Endothelial cell of umbilical vein (primary cell): Measurements from ENCODE around the gene FIGNL2. TPM values are rescaled to one million over a fixed set of nuclear protein-coding genes. Genes with fewer than 3 reads are reported as not detected.

Experiments
- BruUV-seq: library from RNA; stranded (reverse); fragments of 400-500 nt; replicated peaks from 2 replicates; lab custom pipeline; 2021; lab: Mats Ljungman, UMichigan
- CTCF ChIA-PET: fragments of 300-600, 350-600 bp; sonication (Branson Sonifier 250); formaldehyde crosslinking; loops from one replicate; lab custom pipeline; 2021; ENCODE audit warnings: antibody characterized with exemption, inconsistent platforms; lab: Charles Lee
- POLR2A ChIA-PET: fragments of 300-600, 350-600 bp; sonication (Branson Sonifier 250); formaldehyde crosslinking; loops from one replicate; lab custom pipeline; 2021; ENCODE audit warnings: antibody characterized with exemption, inconsistent platforms; lab: Charles Lee
- DNase-seq: peaks from one replicate; pipeline ENCODE4 v3.0.0-alpha.2; 2011; ENCODE audit warnings: low read depth, low spot score
- FAIRE-seq: peaks from 2 replicates; lab custom pipeline; 2011; peaks lifted over from hg19 to GRCh38; lab: Jason Lieb, UNC
- H2AFZ ChIP-seq: 2 replicates; pipeline ENCODE4 v1.6.0; 2012; ENCODE audit warnings: low read depth, low read length, control low read depth, inconsistent platforms
- H3K27ac ChIP-seq: 2 replicates; pipeline ENCODE4 v1.5.1; 2011; ENCODE audit warnings: low read depth, mild to moderate bottlenecking, control low read depth, low read length, moderate library complexity; ENCODE audit not compliant: insufficient read depth
- H3K27me3 ChIP-seq, 2 experiments: 2 replicates each; pipeline versions ENCODE4 v1.6.0 to v1.6.1; 2011; ENCODE audit warnings: low read length in 2 of 2, mixed read lengths in 1 of 2; ENCODE audit not compliant: control insufficient read depth in 2 of 2, insufficient read depth in 2 of 2
- H3K36me3 ChIP-seq, 2 experiments: 2 replicates in 1 of 2; 3 replicates in 1 of 2; pipeline ENCODE4 v1.5.1; 2011; ENCODE audit warnings: low read length in 2 of 2, mild to moderate bottlenecking in 1 of 2, moderate library complexity in 1 of 2; ENCODE audit not compliant: control insufficient read depth in 2 of 2, insufficient read depth in 2 of 2; ENCODE audit errors: extremely low read depth in 1 of 2
- H3K4me1 ChIP-seq: 3 replicates; pipeline ENCODE4 v1.5.1; 2011; ENCODE audit warnings: mild to moderate bottlenecking, low read length; ENCODE audit not compliant: control insufficient read depth, insufficient read depth; ENCODE audit errors: extremely low read depth
- H3K4me2 ChIP-seq: 2 replicates; pipeline ENCODE4 v1.6.1; 2011; ENCODE audit warnings: low read length, control low read depth, mixed read lengths; ENCODE audit not compliant: insufficient read depth
- H3K4me3 ChIP-seq, 3 experiments: fragments of 200-600 bp in 1 of 3; sonication (generic), shearing (Covaris generic) in 1 of 3; replicated peaks in 1 of 3; 2 replicates each; pipeline ENCODE4 v1.5.1; 2011 to 2016; ENCODE audit warnings: control low read depth in 3 of 3, low read length in 3 of 3, mild to moderate bottlenecking in 2 of 3, inconsistent platforms in 1 of 3, low read depth in 1 of 3, moderate library complexity in 1 of 3; ENCODE audit not compliant: insufficient read depth in 1 of 3
- H3K79me2 ChIP-seq: 2 replicates; pipeline ENCODE4 v1.6.0; 2012; ENCODE audit warnings: low read length, inconsistent platforms; ENCODE audit not compliant: control insufficient read depth, insufficient read depth
- H3K9ac ChIP-seq: replicated peaks from 2 replicates; pipeline ENCODE3; 2011; ENCODE audit warnings: low read length, control low read depth; ENCODE audit not compliant: insufficient read depth; ENCODE audit errors: extremely low read depth
- H3K9me1 ChIP-seq: replicated peaks from 3 replicates; pipeline ENCODE4 v1.6.0; 2011; ENCODE audit warnings: mild to moderate bottlenecking, low read length; ENCODE audit not compliant: control insufficient read depth, insufficient read depth; ENCODE audit errors: extremely low read depth
- H3K9me3 ChIP-seq: replicated peaks from 2 replicates; pipeline ENCODE4 v1.5.1; 2012; ENCODE audit warnings: low read length, inconsistent platforms; ENCODE audit not compliant: control insufficient read depth, insufficient read depth
- H4K20me1 ChIP-seq: replicated peaks from 2 replicates; pipeline ENCODE3; 2011; ENCODE audit warnings: mild to moderate bottlenecking, low read length; ENCODE audit not compliant: control insufficient read depth, insufficient read depth; ENCODE audit errors: extremely low read depth
- GATA2 ChIP-seq: IDR thresholded peaks from 2 replicates; pipeline ENCODE4 v1.7.0; 2011; ENCODE audit warnings: low read depth, mild to moderate bottlenecking, moderate library complexity, mixed read lengths, low read length; ENCODE audit not compliant: insufficient read length, insufficient read depth
- MYC ChIP-seq: IDR thresholded peaks from one replicate; pipeline ENCODE4 v1.6.1; 2011; ENCODE audit warnings: mild to moderate bottlenecking, low read depth, low read length
- POLR2AphosphoS5 ChIP-seq: IDR thresholded peaks from 2 replicates; pipeline ENCODE4 v1.6.1; 2012; ENCODE audit warnings: low read depth, mild to moderate bottlenecking, control low read depth, low read length, moderate library complexity; ENCODE audit not compliant: insufficient read depth
- dilution Hi-C: fragments of 300-500 bp; cut with MboI; formaldehyde crosslinking; loops from one replicate; pipeline ENCODE4 v1.15.0; 2019; ENCODE audit warnings: low sequenced_read_pairs; ENCODE audit not compliant: extremely low pct_ligation_motif_present
- intact Hi-C: fragments of 100-400 bp; cut with micrococcal nuclease; formaldehyde crosslinking; loops from one replicate; pipeline ENCODE4 v1.10.0; 2022
- polyA plus RNA-seq, 4 experiments: library from polyadenylated mRNA; depleted of rRNA in 3 of 4; stranded (reverse) in 3 of 4; unstranded in 1 of 4; fragments of >200 nt; gene quantifications; 2 replicates each; pipeline versions ENCODE4 v1.2.1 to v1.2.3, GENCODE V29; 2011 to 2012; ENCODE audit warnings: missing spikeins in 1 of 4
- total RNA-seq: library from RNA; stranded (reverse); gene quantifications from 2 replicates; pipeline ENCODE4 v1.2.3, GENCODE V29; 2021
- TF ChIP-seq, protein P1 (sequence below), 2 donors: IDR thresholded peaks; 1 replicate in 1 of 2; 2 replicates in 1 of 2; pipeline ENCODE4 v1.5.1; 2011; ENCODE audit warnings: low read length in 2 of 2, mild to moderate bottlenecking in 2 of 2, moderate library complexity in 2 of 2, control low read depth in 1 of 2, inconsistent platforms in 1 of 2, low read depth in 1 of 2; ENCODE audit not compliant: insufficient read depth in 1 of 2; ENCODE audit errors: extremely low read depth in 1 of 2
- TF ChIP-seq, protein P2 (sequence below): IDR thresholded peaks from 2 replicates; pipeline ENCODE4 v1.6.1; 2011; ENCODE audit not compliant: insufficient read depth, insufficient read length

FIGNL2 gene
- total and polyA plus RNA-seq, 2 donors (not counting 3 experiments of a cell fraction or from before 2014, with no cell fraction given) = 1.4 to 2.4 TPM

DNA sequence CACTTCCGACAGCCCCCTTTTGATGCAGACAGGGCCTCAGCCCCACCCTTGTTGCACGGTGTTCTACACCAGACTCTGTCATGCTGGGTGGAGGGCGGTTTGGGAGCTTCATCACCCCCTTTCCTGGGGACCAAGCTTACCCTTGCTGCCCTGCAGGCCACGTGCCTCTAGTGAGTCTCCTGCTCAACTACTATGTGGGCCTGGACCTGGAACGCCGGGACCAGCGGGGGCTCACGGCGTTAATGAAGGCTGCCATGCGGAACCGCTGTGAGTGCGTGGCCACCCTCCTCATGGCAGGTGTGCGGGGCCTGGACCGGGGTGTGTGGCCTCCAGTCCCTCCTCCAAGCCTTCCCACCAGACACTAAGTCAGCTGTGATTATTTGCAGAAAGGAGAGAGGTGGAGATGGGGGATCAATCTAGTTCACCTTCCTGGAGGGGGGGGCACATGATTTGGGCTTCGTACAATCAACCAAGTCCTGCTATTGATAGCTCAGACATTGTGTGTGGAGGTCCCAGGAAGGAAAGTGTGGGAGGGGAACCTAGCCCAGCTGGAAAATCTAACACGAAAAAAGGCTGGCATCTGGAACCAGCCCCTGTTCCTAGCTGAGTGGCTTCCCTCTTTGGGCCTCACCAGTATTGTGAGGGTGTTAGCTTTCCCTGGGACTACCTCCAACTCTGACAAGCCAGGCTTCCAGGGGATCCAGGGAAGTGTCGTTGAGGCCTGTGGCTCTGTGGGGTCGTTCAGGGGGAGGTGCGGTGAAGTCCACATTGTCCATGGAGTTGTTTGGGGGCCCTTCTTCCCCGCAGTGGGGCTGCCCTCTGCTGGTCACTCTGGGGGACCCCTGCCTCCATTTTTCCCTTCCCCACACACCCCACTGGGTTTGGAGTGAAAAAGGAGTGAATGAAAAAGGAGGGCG lies 41.0 kb upstream of the FIGNL2 start:
- dilution Hi-C loops (no loop called here), intact Hi-C loops (loop anchor here (5.0 kb wide), 1 partner anchor 147 kb away; no protein-coding TSS in a partner anchor)
- ChIA-PET POLR2A (interaction anchor here (1.1 kb wide), 1 partner anchor 117 kb away, joined by 3 read pairs; the partner anchor contains the start of gene TAMALIN), CTCF (interaction anchor here (0.7 to 6.5 kb wide), 10 partner anchors 7 to 103 kb away, joined by 3 to 55 read pairs (median 5); partner anchors contain the start of gene ACVRL1)
- H4K20me1 ChIP-seq = no peaks in the 10 kb centered on the region
- DNase-seq (no peak), FAIRE-seq (no peak)
- H2AFZ ChIP-seq = no peak overlapping the region
- no peak overlapping the region for H3K4me2 ChIP-seq
- H3K9ac ChIP-seq = no peak overlapping the region
- H3K79me2 ChIP-seq = no peaks in the 10 kb centered on the region
- no peak for TF ChIP-seq MYC
- TF ChIP-seq POLR2AphosphoS5 = no peak
- TF ChIP-seq, protein P1, sequence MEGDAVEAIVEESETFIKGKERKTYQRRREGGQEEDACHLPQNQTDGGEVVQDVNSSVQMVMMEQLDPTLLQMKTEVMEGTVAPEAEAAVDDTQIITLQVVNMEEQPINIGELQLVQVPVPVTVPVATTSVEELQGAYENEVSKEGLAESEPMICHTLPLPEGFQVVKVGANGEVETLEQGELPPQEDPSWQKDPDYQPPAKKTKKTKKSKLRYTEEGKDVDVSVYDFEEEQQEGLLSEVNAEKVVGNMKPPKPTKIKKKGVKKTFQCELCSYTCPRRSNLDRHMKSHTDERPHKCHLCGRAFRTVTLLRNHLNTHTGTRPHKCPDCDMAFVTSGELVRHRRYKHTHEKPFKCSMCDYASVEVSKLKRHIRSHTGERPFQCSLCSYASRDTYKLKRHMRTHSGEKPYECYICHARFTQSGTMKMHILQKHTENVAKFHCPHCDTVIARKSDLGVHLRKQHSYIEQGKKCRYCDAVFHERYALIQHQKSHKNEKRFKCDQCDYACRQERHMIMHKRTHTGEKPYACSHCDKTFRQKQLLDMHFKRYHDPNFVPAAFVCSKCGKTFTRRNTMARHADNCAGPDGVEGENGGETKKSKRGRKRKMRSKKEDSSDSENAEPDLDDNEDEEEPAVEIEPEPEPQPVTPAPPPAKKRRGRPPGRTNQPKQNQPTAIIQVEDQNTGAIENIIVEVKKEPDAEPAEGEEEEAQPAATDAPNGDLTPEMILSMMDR (IDR thresholded peaks at IDR 0.05; ENCODE audit: extremely low read depth in 1 of 2, insufficient read depth in 1 of 2, low read depth in 1 of 2, low read length in 2 of 2) = peak; percentile 23 to 43
- TF ChIP-seq, protein P2, sequence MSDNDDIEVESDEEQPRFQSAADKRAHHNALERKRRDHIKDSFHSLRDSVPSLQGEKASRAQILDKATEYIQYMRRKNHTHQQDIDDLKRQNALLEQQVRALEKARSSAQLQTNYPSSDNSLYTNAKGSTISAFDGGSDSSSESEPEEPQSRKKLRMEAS = no peak
- no peak for TF ChIP-seq GATA2
- H3K36me3 ChIP-seq = no peaks in the 10 kb centered on the region
- H3K9me3 ChIP-seq = peaks cover 2% of the 10 kb centered on the region
- H3K27ac ChIP-seq = no peak overlapping the region
- H3K9me1 ChIP-seq = no peaks in the 10 kb centered on the region
- no peak overlapping the region for H3K4me3 ChIP-seq
- BruUV-seq = no TSS peak
- no peaks in the 10 kb centered on the region for H3K27me3 ChIP-seq
- H3K4me1 ChIP-seq = peaks cover 35% of the 10 kb centered on the region
